ENCODE results near the gene RAB1B. TPM values are rescaled to one million over a fixed set of nuclear protein-coding genes. Genes with fewer than 3 reads are reported as not detected.

The RAB1B gene
- total and polyA plus RNA-seq, 10 of the 15 experiments (the other 5 are each of a cell fraction or from before 2014, with no cell fraction given), result 10.4 to 193 (median 96.9) TPM

- POLR2A ChIA-PET, result interaction anchor here (1.2 to 1.5 kb wide), 2 partner anchors 39 to 126 kb away, joined by 3 to 4 read pairs; no protein-coding TSS in a partner anchor
- no peak overlapping the region for H2AFZ ChIP-seq (ENCODE audit: control insufficient read depth, low read depth, low read length)
- WGBS (ENCODE audit: insufficient coverage, insufficient replicate concordance, low lambda C conversion rate, missing lambda C conversion rate), result 94% methylated on average over 16 of the region's 16 CpGs
- no peak overlapping the region for H3K4me2 ChIP-seq (ENCODE audit: control insufficient read depth, insufficient read depth)
- no peak for TF ChIP-seq NRF1 (conservative IDR thresholded peaks at IDR 0.05; ENCODE audit: low read depth, low read length)
- no peak for TF ChIP-seq SMAD5 (IDR thresholded peaks at IDR 0.05; ENCODE audit: low read depth)
- no peak for TF ChIP-seq KAT2A (conservative IDR thresholded peaks at IDR 0.05; ENCODE audit: control insufficient read depth, low read depth, low read length)
- TF ChIP-seq SUZ12 (IDR thresholded peaks at IDR 0.05; ENCODE audit: unreplicated experiment), result no peak
- no peak for TF ChIP-seq CHD1 (IDR thresholded peaks at IDR 0.05; ENCODE audit: low read depth, low read length)
- no peak for TF ChIP-seq JUNB (IDR thresholded peaks at IDR 0.05)
- no peak for TF ChIP-seq MAX (IDR thresholded peaks at IDR 0.05; ENCODE audit: low read depth, low read length)
- TF ChIP-seq ATF3 (IDR thresholded peaks at IDR 0.05; ENCODE audit: borderline replicate concordance, extremely low read depth, low read depth, low read length), result no peak
- no peak for TF ChIP-seq RUNX3 (IDR thresholded peaks at IDR 0.05; ENCODE audit: low read length)
- no peak for TF ChIP-seq PAX5 (IDR thresholded peaks at IDR 0.05; ENCODE audit: borderline replicate concordance, low read depth, low read length)
- no peaks in the 10 kb centered on the region for H4K20me1 ChIP-seq (ENCODE audit: control insufficient read depth, insufficient read depth)
- RAD21 ChIA-PET (ENCODE audit: unreplicated experiment), result no interaction called here
- ATAC-seq, result no peak
- no peak for DNase-seq (ENCODE audit: low read depth, low spot score)
- H3K27ac ChIP-seq (ENCODE audit: control insufficient read depth, insufficient read depth), result no peak overlapping the region
- no peak overlapping the region for H3K4me3 ChIP-seq
- H3K9ac ChIP-seq (ENCODE audit: control insufficient read depth, insufficient read depth, low read length), result no peak overlapping the region
- intact Hi-C loops (cut with micrococcal nuclease; ENCODE audit: unreplicated experiment) (no loop called here), in situ Hi-C loops (cut with MboI) (no loop called here)
- no peaks in the 10 kb centered on the region for H3K27me3 ChIP-seq (replicated peaks in 1 of 2; ENCODE audit: control insufficient read depth in 2 of 2, insufficient read depth in 2 of 2, low read length in 1 of 2)
- no peaks in the 10 kb centered on the region for H3K9me3 ChIP-seq (replicated peaks; ENCODE audit: control insufficient read depth, insufficient read depth, low read length)
- peaks cover 11 to 32% of the 10 kb centered on the region in 2 experiments for H3K36me3 ChIP-seq (ENCODE audit: control insufficient read depth in 2 of 2, insufficient read depth in 2 of 2, low read length in 1 of 2)
- SMC1A ChIA-PET (ENCODE audit: uncharacterized antibody, unreplicated experiment), result interaction anchor here (1.5 kb wide), 1 partner anchor 27 kb away, joined by 5 read pairs; the partner anchor contains the start of gene YIF1A
- peaks cover 19% of the 10 kb centered on the region for H3K79me2 ChIP-seq (ENCODE audit: control insufficient read depth, insufficient read depth, low read length)
- BruUV-seq (replicated peaks), result no TSS peak
- FAIRE-seq, result no peak
- CTCF ChIA-PET, result interaction anchor here (0.9 kb wide), 1 partner anchor 21 kb away, joined by 3 read pairs; no protein-coding TSS in a partner anchor
- H3K4me1 ChIP-seq (ENCODE audit: control insufficient read depth, insufficient read depth, low read length), result peaks cover 7% of the 10 kb centered on the region
These were observed 6.9 kb upstream of the RAB1B start for GRCh38 chr11:66261578-66261977.
